ENCODE data around the gene GPR61.

The GPR61 gene

GRCh38 chr1:109539676-109540075 lies at the start of gene GPR61:
Gene GPR61 (plus strand): TSS chr1:109539872. CDS start chr1:109543023, 3,151 bp downstream.
- Histone ChIP-seq H3K9me3 (replicated peaks in 1 of 11) (no peaks in the 10 kb centered on the region), H3K27ac (no peak within 1 kb of the TSS), H3K9ac (no peak within 1 kb of the TSS), H4K20me1 (no peaks in the 10 kb centered on the region; a peak in 2 of 22 replicates), H3K27me3 (no peaks in the 10 kb centered on the region; a peak in 1 of 22 replicates), H3K4me1 (peaks cover 0 to 30% (median 22%) of the 10 kb centered on the region in 10 experiments; a peak in 12 of 20 replicates), H3K36me3 (no peaks in the 10 kb centered on the region), H3K4me2 (peak within 1 kb of the TSS in 8 of 11 experiments; percentile 0 to 60 (median 36); a peak in 13 of 22 replicates), H3K4me3 (no peak within 1 kb of the TSS)
- TF ChIP-seq Cebpa-rat (IDR thresholded peaks at IDR 0.05) = no peak

- peaks cover 26 to 61% (median 56%) of the 10 kb centered on the region in 10 experiments for H3K4me1 ChIP-seq
- TF ChIP-seq Cebpa-rat (IDR thresholded peaks at IDR 0.05) = no peak
- no peak overlapping the region for H3K27ac ChIP-seq
- no peak overlapping the region for H3K4me3 ChIP-seq
- peak overlapping the region in 5 of 11 experiments; percentile 26 to 69 (median 59); a peak in 7 of 22 replicates for H3K4me2 ChIP-seq
- H3K9me3 ChIP-seq (replicated peaks in 1 of 11) = no peaks in the 10 kb centered on the region
- H3K9ac ChIP-seq = peak overlapping the region in 7 of 11 experiments; percentile 3 to 61 (median 42); a peak in 8 of 22 replicates
- H3K36me3 ChIP-seq = peaks cover 18 to 78% (median 66%) of the 10 kb centered on the region in 11 experiments
- peaks cover 0 to 59% (median 14%) of the 10 kb centered on the region in 11 experiments; a peak in 12 of 22 replicates for H4K20me1 ChIP-seq
- no peaks in the 10 kb centered on the region for H3K27me3 ChIP-seq
Observed at GRCh38 chr1:109490029-109490933, 49.4 kb upstream of the GPR61 start.

- H3K4me2 ChIP-seq = no peak overlapping the region
- no peak overlapping the region for H3K4me3 ChIP-seq
- peaks cover 22 to 79% (median 71%) of the 10 kb centered on the region in 11 experiments for H3K36me3 ChIP-seq
- peaks cover 0 to 59% (median 19%) of the 10 kb centered on the region in 11 experiments; a peak in 14 of 22 replicates for H4K20me1 ChIP-seq
- no peak overlapping the region for H3K27ac ChIP-seq
- no peaks in the 10 kb centered on the region for H3K27me3 ChIP-seq
- H3K4me1 ChIP-seq = peaks cover 26 to 61% (median 56%) of the 10 kb centered on the region in 10 experiments
- H3K9ac ChIP-seq = 0 out of 22 replicates have a peak overlapping the region, but pooled peaks of 1 of the 11 experiments have one; percentile 16
- no peak for TF ChIP-seq Cebpa-rat (IDR thresholded peaks at IDR 0.05)
- H3K9me3 ChIP-seq (replicated peaks in 1 of 11) = no peaks in the 10 kb centered on the region
Observed at GRCh38 chr1:109490934-109491302, 48.8 kb upstream of the GPR61 start.

GRCh38 chr1:109491372-109491771 lies 48.3 kb upstream of the GPR61 start:
- Histone ChIP-seq H3K4me3 (no peak overlapping the region), H4K20me1 (peaks cover 0 to 59% (median 19%) of the 10 kb centered on the region in 11 experiments; a peak in 14 of 22 replicates), H3K9me3 (replicated peaks in 1 of 11) (no peaks in the 10 kb centered on the region), H3K36me3 (peaks cover 26 to 79% (median 71%) of the 10 kb centered on the region in 11 experiments), H3K4me2 (no peak overlapping the region), H3K27ac (no peak overlapping the region), H3K27me3 (no peaks in the 10 kb centered on the region), H3K4me1 (peaks cover 28 to 60% (median 55%) of the 10 kb centered on the region in 10 experiments), H3K9ac (0 out of 22 replicates have a peak overlapping the region, but pooled peaks of 1 of the 11 experiments have one; percentile 16)
- no peak for TF ChIP-seq Cebpa-rat (IDR thresholded peaks at IDR 0.05)

GRCh38 chr1:109492779-109493178 lies 46.9 kb upstream of the GPR61 start:
- H3K27ac ChIP-seq = no peak overlapping the region
- peaks cover 36 to 79% (median 70%) of the 10 kb centered on the region in 11 experiments for H3K36me3 ChIP-seq
- no peak for TF ChIP-seq Cebpa-rat (IDR thresholded peaks at IDR 0.05)
- H3K9ac ChIP-seq = peak overlapping the region in 9 of 11 experiments; percentile 15 to 86 (median 79); a peak in 7 of 22 replicates
- no peaks in the 10 kb centered on the region for H3K9me3 ChIP-seq (replicated peaks in 1 of 11)
- H3K4me2 ChIP-seq = peak overlapping the region; percentile 54 to 89 (median 75); a peak in 20 of 22 replicates
- no peak overlapping the region for H3K4me3 ChIP-seq
- peaks cover 41 to 73% (median 66%) of the 10 kb centered on the region in 10 experiments for H3K4me1 ChIP-seq
- H3K27me3 ChIP-seq = no peaks in the 10 kb centered on the region
- peaks cover 4 to 70% (median 32%) of the 10 kb centered on the region in 11 experiments; a peak in 18 of 22 replicates for H4K20me1 ChIP-seq

GRCh38 chr1:109493227-109493626 lies 46.4 kb upstream of the GPR61 start:
- H3K9ac ChIP-seq = peak overlapping the region; percentile 64 to 86 (median 78)
- H3K27me3 ChIP-seq = no peaks in the 10 kb centered on the region
- TF ChIP-seq Cebpa-rat (IDR thresholded peaks at IDR 0.05) = no peak
- peak overlapping the region in 3 of 10 experiments; percentile 69 to 80 (median 76); a peak in 5 of 20 replicates for H3K4me3 ChIP-seq
- peaks cover 35 to 79% (median 69%) of the 10 kb centered on the region in 11 experiments for H3K36me3 ChIP-seq
- no peaks in the 10 kb centered on the region for H3K9me3 ChIP-seq (replicated peaks in 1 of 11)
- peak overlapping the region; percentile 54 to 89 (median 75) for H3K4me2 ChIP-seq
- H4K20me1 ChIP-seq = peaks cover 9 to 73% (median 36%) of the 10 kb centered on the region in 11 experiments; a peak in 18 of 22 replicates
- peak overlapping the region in 3 of 11 experiments; percentile 49 to 72 (median 70); a peak in 2 of 22 replicates for H3K27ac ChIP-seq
- H3K4me1 ChIP-seq = peaks cover 45 to 78% (median 69%) of the 10 kb centered on the region in 10 experiments

- H3K4me3 ChIP-seq = peak within 1 kb of the TSS; percentile 69 to 94 (median 76)
- H4K20me1 ChIP-seq = peaks cover 9 to 75% (median 43%) of the 10 kb centered on the region in 11 experiments; a peak in 18 of 22 replicates
- peak within 1 kb of the TSS in 10 of 11 experiments; percentile 43 to 81 (median 71); a peak in 21 of 22 replicates for H3K27ac ChIP-seq
- H3K4me2 ChIP-seq = peak within 1 kb of the TSS; percentile 68 to 98 (median 87)
- peak within 1 kb of the TSS; percentile 64 to 86 (median 78) for H3K9ac ChIP-seq
- H3K27me3 ChIP-seq = no peaks in the 10 kb centered on the region
- H3K36me3 ChIP-seq = peaks cover 29 to 77% (median 61%) of the 10 kb centered on the region in 11 experiments
- H3K9me3 ChIP-seq (replicated peaks in 1 of 11) = no peaks in the 10 kb centered on the region
- H3K4me1 ChIP-seq = peaks cover 53 to 79% (median 69%) of the 10 kb centered on the region in 10 experiments
- TF ChIP-seq Cebpa-rat (IDR thresholded peaks at IDR 0.05) = no peak
Observed at GRCh38 chr1:109493805-109494539, 45.7 kb upstream of the GPR61 start, which contains the start of gene CYB561D1. Gene CYB561D1 (plus strand): TSS chr1:109494094. CDS start chr1:109494140, 46 bp downstream.

GRCh38 chr1:109495738-109496137 lies 43.9 kb upstream of the GPR61 start:
- Histone ChIP-seq H3K36me3 (peaks cover 34 to 79% (median 56%) of the 10 kb centered on the region in 11 experiments), H3K27ac (no peak overlapping the region), H3K9me3 (replicated peaks in 1 of 11) (no peaks in the 10 kb centered on the region), H3K27me3 (no peaks in the 10 kb centered on the region), H3K4me1 (peaks cover 65 to 83% (median 75%) of the 10 kb centered on the region in 10 experiments), H3K4me2 (peak overlapping the region; percentile 68 to 98 (median 87); a peak in 17 of 22 replicates), H3K9ac (peak overlapping the region in 4 of 11 experiments; percentile 18 to 86 (median 68); a peak in 5 of 22 replicates), H4K20me1 (peaks cover 9 to 83% (median 61%) of the 10 kb centered on the region in 11 experiments; a peak in 19 of 22 replicates), H3K4me3 (no peak overlapping the region)
- TF ChIP-seq Cebpa-rat (IDR thresholded peaks at IDR 0.05) = no peak
